ENCODE results near the gene FOXE3.
A peak's percentile ranks its signal among the peaks of the same experiment; 100 is the strongest.
"Not testable (repeated sequence)": the region's sequence is repeated elsewhere in the genome, so short reads cannot be mapped to it uniquely, and the experiment has no call there.

Gene FOXE3

GRCh38 chr1:47443530-47444296, 27.6 kb downstream of the FOXE3 start:
- Histone ChIP-seq H3K9ac (no peak overlapping the region), H3K27me3 (peaks cover 100% of the 10 kb centered on the region), H4K20me1 (peaks cover 84% of the 10 kb centered on the region), H3K9me3 (peaks cover 4% of the 10 kb centered on the region; the same call in 1 of the 2 replicates), H3K4me1 (peaks cover 20% of the 10 kb centered on the region), H3K36me3 (no peaks in the 10 kb centered on the region), H3K4me3 (no peak overlapping the region; the same call in 1 of the 2 replicates), H3K27ac (no peak overlapping the region), H3K4me2 (no peak overlapping the region)
- no peak for TF ChIP-seq Cebpa-rat (IDR thresholded peaks at IDR 0.05)

DNA sequence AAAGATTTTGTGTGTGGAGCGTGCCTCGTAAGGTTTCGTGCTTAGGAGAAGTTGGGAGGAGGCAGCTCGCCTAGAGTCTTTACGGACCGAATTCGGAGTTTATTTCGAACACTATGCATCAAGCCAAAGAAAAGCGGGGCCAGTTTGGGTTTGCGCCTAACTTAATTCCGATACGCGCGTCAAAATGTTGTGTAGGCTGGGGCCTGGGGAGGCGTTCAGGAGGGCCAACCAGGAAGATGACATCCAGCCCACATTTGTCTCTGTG, 28.1 kb downstream of the FOXE3 start:
- Histone ChIP-seq H4K20me1 (peaks cover 79% of the 10 kb centered on the region), H3K9me3 (peaks cover 4% of the 10 kb centered on the region; the same call in 1 of the 2 replicates), H3K4me3 (peak overlapping the region; percentile 53), H3K27ac (no peak overlapping the region), H3K4me1 (peaks cover 15% of the 10 kb centered on the region), H3K4me2 (peak overlapping the region; percentile 74), H3K36me3 (no peaks in the 10 kb centered on the region), H3K27me3 (peaks cover 100% of the 10 kb centered on the region), H3K9ac (no peak overlapping the region)
- no peak for TF ChIP-seq Cebpa-rat (IDR thresholded peaks at IDR 0.05)

DNA sequence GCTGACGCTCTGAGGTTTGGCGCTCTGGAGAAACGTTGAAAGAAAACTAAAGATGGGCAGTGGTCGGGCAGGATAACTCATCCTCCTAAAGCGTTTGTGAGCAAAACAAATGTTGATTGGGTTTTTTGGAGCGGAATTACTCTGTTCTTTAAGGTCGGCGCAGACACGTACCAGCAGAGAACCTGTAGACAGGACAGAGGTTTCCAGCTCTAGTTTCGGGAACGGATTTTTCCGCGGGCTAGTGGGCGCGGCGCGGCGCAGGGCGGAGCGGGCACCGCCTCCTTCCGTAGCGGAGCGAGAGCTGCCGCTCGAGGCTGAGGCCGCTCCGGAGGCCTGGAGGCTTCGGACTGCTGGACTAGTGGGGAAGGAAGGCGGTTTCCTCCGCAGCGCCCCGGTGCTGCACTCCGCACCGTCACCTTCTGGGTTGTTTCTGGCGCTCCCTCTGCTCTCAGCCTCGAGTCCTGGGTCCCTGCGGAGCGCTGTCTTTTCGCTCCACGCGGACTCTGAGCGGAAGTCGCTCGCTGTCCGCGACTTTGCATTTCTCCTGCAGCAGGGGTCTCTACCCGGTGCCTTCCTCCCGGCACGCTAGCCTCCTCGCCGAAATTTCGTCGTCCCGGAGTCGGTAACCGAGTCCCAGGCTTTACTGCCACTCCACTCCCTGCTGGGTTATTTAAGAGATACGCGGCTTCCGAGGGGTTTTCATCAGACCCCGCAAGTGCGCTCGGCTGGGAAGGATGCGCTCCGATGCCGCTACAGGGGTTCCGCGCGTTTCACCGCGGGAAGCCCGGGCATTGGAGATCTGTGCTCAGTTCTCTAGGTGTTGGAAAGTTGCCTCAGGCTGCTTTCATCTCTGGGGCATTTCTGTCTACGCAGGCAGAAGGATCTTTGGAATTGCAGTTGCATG, 28.7 kb downstream of the FOXE3 start:
- Histone ChIP-seq H3K36me3 (no peaks in the 10 kb centered on the region), H3K4me1 (peaks cover 9% of the 10 kb centered on the region), H3K4me3 (peak overlapping the region; percentile 53), H3K27me3 (peaks cover 100% of the 10 kb centered on the region), H4K20me1 (peaks cover 73% of the 10 kb centered on the region), H3K9ac (no peak overlapping the region), H3K9me3 (peaks cover 4% of the 10 kb centered on the region; the same call in 1 of the 2 replicates), H3K27ac (no peak overlapping the region), H3K4me2 (peak overlapping the region; percentile 74)
- no peak for TF ChIP-seq Cebpa-rat (IDR thresholded peaks at IDR 0.05)

DNA sequence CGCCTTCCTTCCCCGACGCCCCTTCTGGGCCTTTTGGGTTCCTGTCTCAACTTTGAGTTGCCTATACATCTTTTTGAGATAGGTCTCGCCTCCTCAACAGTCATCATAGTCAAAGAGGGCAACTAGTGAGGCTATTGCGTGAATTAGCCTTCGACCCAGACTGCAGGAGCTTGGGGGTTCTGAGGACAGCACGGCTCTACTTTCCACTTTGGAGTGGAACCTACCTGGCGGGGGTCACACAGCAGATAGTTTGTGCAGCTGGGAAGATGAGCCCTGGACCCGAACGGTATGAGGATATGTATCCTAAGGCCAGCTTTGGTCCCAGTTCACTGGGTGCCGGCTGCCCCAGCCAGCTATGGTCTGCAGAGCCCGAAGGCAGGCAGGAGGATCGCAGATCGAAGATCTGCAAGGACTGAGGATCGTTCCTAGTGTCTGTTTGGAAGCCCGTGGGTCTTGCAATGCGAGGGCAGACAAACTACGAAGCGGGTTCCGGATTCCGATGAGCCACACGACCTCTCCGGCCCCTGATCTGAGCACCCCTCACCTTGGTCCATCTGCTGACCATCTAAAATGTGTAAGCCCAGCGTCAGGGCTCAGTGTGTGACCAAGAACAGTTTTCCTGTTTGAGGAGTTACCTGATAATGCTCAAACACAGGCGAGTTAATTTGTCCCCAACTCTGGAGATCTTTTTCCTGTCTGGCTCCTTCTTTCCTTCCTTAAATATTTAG, 29.9 kb downstream of the FOXE3 start:
- Histone ChIP-seq H3K4me2 (no peak overlapping the region), H3K27ac (no peak overlapping the region), H3K9me3 (peaks cover 4% of the 10 kb centered on the region; the same call in 1 of the 2 replicates), H3K36me3 (no peaks in the 10 kb centered on the region), H3K4me3 (no peak overlapping the region), H3K27me3 (peaks cover 100% of the 10 kb centered on the region), H3K9ac (no peak overlapping the region), H3K4me1 (peaks cover 9% of the 10 kb centered on the region), H4K20me1 (peaks cover 62% of the 10 kb centered on the region)
- no peak for TF ChIP-seq Cebpa-rat (IDR thresholded peaks at IDR 0.05)

DNA sequence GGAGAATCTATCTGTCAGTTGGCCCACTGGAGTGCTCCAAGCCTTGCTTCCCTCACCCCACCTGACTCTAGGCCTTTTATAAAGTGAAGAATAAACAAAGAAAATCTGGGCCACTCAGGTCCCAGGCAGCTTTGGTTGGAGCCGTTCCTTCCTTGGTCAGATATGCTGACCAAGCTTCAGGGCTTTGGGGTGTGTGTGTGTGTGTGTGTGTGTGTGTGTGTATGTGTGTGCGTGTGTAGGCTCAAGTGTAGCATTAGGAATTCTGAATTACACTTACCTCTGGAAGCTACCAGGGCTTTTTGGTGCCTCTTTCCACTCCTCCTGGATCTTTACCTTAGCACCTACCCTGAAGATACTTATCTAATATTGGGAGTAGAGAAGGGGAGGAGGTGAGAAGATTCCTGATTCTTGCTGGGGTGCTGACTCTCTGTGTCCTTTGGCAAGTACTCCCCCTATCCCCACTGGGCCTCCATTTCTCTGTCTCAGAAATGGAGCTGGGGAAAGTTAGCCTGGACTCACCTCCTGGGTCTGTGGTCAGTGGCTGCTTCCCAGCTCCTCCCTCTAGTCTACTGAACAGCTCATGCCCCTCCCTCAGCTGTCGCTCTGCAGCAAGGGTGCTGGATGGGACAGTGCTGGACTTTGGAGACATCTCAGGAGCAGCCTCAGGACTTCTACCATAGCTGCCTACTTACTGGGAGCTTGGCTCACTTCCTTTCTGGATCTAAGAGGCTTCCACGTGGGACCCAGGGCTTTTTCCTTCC, 32.6 kb downstream of the FOXE3 start:
- Histone ChIP-seq H3K36me3 (no peaks in the 10 kb centered on the region), H3K9ac (no peak overlapping the region), H3K4me2 (no peak overlapping the region), H4K20me1 (peaks cover 38% of the 10 kb centered on the region), H3K27me3 (peaks cover 79% of the 10 kb centered on the region), H3K27ac (no peak overlapping the region), H3K4me1 (peaks cover 9% of the 10 kb centered on the region), H3K4me3 (no peak overlapping the region), H3K9me3 (no peaks in the 10 kb centered on the region)
- TF ChIP-seq Cebpa-rat (IDR thresholded peaks at IDR 0.05): no peak

DNA sequence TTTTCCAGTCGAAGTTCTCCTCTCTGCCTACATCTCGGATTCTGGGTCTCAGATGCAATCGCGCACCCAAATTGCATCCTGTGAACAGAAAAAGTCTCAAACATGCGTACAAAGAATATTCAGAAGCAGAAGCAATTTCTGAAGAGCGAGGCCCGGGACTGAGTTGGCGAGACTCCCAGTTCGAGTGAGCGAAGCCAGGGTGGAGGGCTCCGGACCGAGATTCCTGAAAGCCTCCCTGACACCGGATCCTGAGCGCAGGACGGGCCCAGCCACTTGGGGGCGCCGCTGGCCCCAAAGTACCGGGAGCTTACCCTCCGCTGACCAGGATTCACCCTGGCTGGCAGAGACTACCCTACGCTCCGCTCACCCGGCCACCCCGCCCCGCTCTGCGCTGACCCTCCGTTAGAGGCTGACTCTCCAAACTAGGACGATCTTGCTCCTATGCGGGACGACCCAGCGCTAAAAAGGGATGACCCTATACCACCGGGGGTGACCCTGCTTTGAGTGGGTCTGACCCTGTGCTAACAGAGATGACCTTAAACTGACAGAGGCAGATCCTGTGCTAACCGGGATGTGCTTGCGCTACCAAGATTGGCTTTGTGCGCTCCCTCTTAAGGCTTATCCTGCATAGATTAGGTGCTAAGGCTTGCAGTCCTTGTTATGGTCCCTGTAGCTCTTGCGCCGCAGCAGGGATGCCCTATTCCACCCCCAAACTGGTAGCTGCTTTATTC, 33.9 kb downstream of the FOXE3 start:
- peaks cover 66% of the 10 kb centered on the region for H3K27me3 ChIP-seq
- H3K27ac ChIP-seq: no peak overlapping the region
- no peak overlapping the region for H3K4me3 ChIP-seq
- peaks cover 24% of the 10 kb centered on the region for H4K20me1 ChIP-seq
- no peak for TF ChIP-seq Cebpa-rat (IDR thresholded peaks at IDR 0.05)
- H3K36me3 ChIP-seq: no peaks in the 10 kb centered on the region
- no peak overlapping the region for H3K9ac ChIP-seq
- no peaks in the 10 kb centered on the region for H3K9me3 ChIP-seq
- peaks cover 3% of the 10 kb centered on the region for H3K4me1 ChIP-seq
- no peak overlapping the region for H3K4me2 ChIP-seq

DNA sequence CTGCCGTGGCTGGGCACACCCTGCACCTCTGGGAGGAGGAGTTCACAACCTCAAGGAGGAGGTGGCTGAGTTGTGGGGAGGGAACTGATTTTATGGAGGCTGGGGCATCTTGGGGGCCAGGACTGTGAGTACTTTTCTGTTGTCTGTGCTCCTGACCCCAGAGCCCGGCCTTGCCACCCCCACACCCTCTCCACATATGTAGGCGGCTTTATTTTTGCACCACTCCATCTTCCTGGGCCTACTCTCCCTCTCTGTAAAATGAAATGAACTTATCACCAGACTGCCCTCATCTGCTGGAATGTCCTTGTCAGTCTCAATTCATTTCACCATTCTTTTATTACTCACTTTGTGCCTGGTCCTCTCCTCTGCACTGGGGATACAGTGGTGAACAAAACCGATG, 34.5 kb downstream of the FOXE3 start:
- Histone ChIP-seq H3K36me3 (no peaks in the 10 kb centered on the region), H3K4me3 (no peak overlapping the region), H3K9ac (no peak overlapping the region), H3K27me3 (peaks cover 60% of the 10 kb centered on the region), H4K20me1 (peaks cover 18% of the 10 kb centered on the region), H3K27ac (no peak overlapping the region), H3K4me2 (no peak overlapping the region), H3K4me1 (no peaks in the 10 kb centered on the region), H3K9me3 (no peaks in the 10 kb centered on the region)
- TF ChIP-seq Cebpa-rat (IDR thresholded peaks at IDR 0.05): no peak

- H3K9ac ChIP-seq: no peak overlapping the region
- no peak overlapping the region for H3K27ac ChIP-seq
- TF ChIP-seq Cebpa-rat (IDR thresholded peaks at IDR 0.05): no peak
- H3K36me3 ChIP-seq: no peaks in the 10 kb centered on the region
- no peak overlapping the region for H3K4me3 ChIP-seq
- peaks cover under 1% of the 10 kb centered on the region for H4K20me1 ChIP-seq
- H3K4me2 ChIP-seq: no peak overlapping the region
- H3K27me3 ChIP-seq: peaks cover 41% of the 10 kb centered on the region
- no peaks in the 10 kb centered on the region for H3K9me3 ChIP-seq
- no peaks in the 10 kb centered on the region for H3K4me1 ChIP-seq
Measured at GRCh38 chr1:47452426-47452825, 36.3 kb downstream of the FOXE3 start.

- H3K27me3 ChIP-seq: peaks cover 27% of the 10 kb centered on the region
- H3K36me3 ChIP-seq, H3K4me2 ChIP-seq, H3K4me1 ChIP-seq, H4K20me1 ChIP-seq, H3K9ac ChIP-seq, H3K27ac ChIP-seq, H3K4me3 ChIP-seq, H3K9me3 ChIP-seq: not testable (repeated sequence)
Measured at GRCh38 chr1:47453910-47454309, 37.8 kb downstream of the FOXE3 start.

Measured in BLaER1 (cell line).